GM23338 (cell line): ENCODE data around the gene BICRAL. TPM values are rescaled to one million over a fixed set of nuclear protein-coding genes. Genes with fewer than 3 reads are reported as not detected.

ENCODE experiments used
- ATAC-seq: fragments of 200-7000 bp; cut with Tn5 transposase; 3 replicates; pipeline ENCODE4 v1.9.1; 2020
- DNase-seq: peaks from one replicate; pipeline ENCODE4 v3.0.0-alpha.2; 2015; ENCODE audit warnings: low spot score
- H2AFZ ChIP-seq: fragments of 200-600 bp; sonication (generic); 2 replicates; pipeline ENCODE4 v1.8.0; 2016; ENCODE audit warnings: antibody characterized with exemption, mild to moderate bottlenecking, moderate library complexity
- H3F3A ChIP-seq: fragments of 200-600 bp; sonication (generic); replicated peaks from 2 replicates; pipeline ENCODE4 v1.8.0; 2017; ENCODE audit warnings: antibody characterized with exemption, mixed run types, low read depth
- H3K27ac ChIP-seq: fragments of 200-600 bp; sonication (generic); 2 replicates; pipeline ENCODE4 v1.6.1; 2016; ENCODE audit warnings: low read depth
- H3K27me3 ChIP-seq: fragments of 200-600 bp; sonication (generic); 2 replicates; pipeline ENCODE4 v1.8.0; 2016; ENCODE audit warnings: mild to moderate bottlenecking, mixed run types, moderate library complexity; ENCODE audit not compliant: insufficient read depth
- H3K36me3 ChIP-seq: fragments of 200-600 bp; sonication (generic); 2 replicates; pipeline ENCODE4 v1.8.0; 2016; ENCODE audit warnings: mild to moderate bottlenecking; ENCODE audit not compliant: insufficient read depth
- H3K4me1 ChIP-seq: fragments of 200-600 bp; sonication (generic); 2 replicates; pipeline ENCODE4 v1.8.0; 2016; ENCODE audit warnings: mild to moderate bottlenecking, moderate library complexity; ENCODE audit not compliant: insufficient read depth
- H3K4me2 ChIP-seq: fragments of 200-600 bp; sonication (generic); 2 replicates; pipeline ENCODE4 v1.7.1; 2017; ENCODE audit warnings: mixed run types
- H3K4me3 ChIP-seq: fragments of 200-600 bp; sonication (generic); 2 replicates; pipeline ENCODE4 v1.6.1; 2016; ENCODE audit warnings: mixed run types
- H3K79me2 ChIP-seq: fragments of 200-600 bp; sonication (generic); replicated peaks from 2 replicates; pipeline ENCODE4 v1.8.0; 2017; ENCODE audit warnings: mild to moderate bottlenecking; ENCODE audit not compliant: insufficient read depth
- H3K9me2 ChIP-seq: fragments of 200-600 bp; sonication (generic); 2 replicates; pipeline ENCODE4 v1.8.0; 2017; ENCODE audit not compliant: insufficient read depth
- H4K20me1 ChIP-seq: fragments of 200-600 bp; sonication (generic); replicated peaks from 2 replicates; pipeline ENCODE4 v1.8.0; 2017; ENCODE audit warnings: mild to moderate bottlenecking; ENCODE audit not compliant: insufficient read depth
- H3K27ac Mint-ChIP-seq: 2 replicates; pipeline ENCODE4 v1.8.0; 2020; ENCODE audit warnings: inconsistent platforms, mild to moderate bottlenecking, moderate library complexity, mixed read lengths
- H3K27me3 Mint-ChIP-seq: 3 replicates; pipeline ENCODE4 v1.8.0; 2022; ENCODE audit warnings: low read depth, mild to moderate bottlenecking, moderate library complexity, mixed read lengths, inconsistent platforms; ENCODE audit not compliant: insufficient read depth, poor library complexity
- H3K36me3 Mint-ChIP-seq: 3 replicates; pipeline ENCODE4 v1.8.0; 2021; ENCODE audit warnings: low read depth, mild to moderate bottlenecking, inconsistent platforms, moderate library complexity, mixed read lengths
- H3K4me1 Mint-ChIP-seq: 3 replicates; pipeline ENCODE4 v1.8.0; 2020; ENCODE audit warnings: mild to moderate bottlenecking, inconsistent platforms, mixed read lengths
- H3K4me3 Mint-ChIP-seq: 3 replicates; pipeline ENCODE4 v1.8.0; 2021; ENCODE audit warnings: moderate library complexity, mild to moderate bottlenecking, inconsistent platforms, mixed read lengths
- H3K9me3 Mint-ChIP-seq: 3 replicates; pipeline ENCODE4 v1.8.0; 2020; ENCODE audit warnings: moderate library complexity, mild to moderate bottlenecking, inconsistent platforms, mixed read lengths
- CREB1 ChIP-seq: fragments of 250-450 bp; sonication (Bioruptor Pico); IDR thresholded peaks from 2 replicates; pipeline ENCODE4 v1.5.0; 2020; ENCODE audit warnings: low read depth, mild to moderate bottlenecking, moderate library complexity
- EZH2 ChIP-seq: fragments of 200-600 bp; sonication (generic); IDR thresholded peaks from one replicate; pipeline ENCODE4 v1.8.0; 2017; ENCODE audit warnings: antibody characterized with exemption, mild to moderate bottlenecking, low read depth; ENCODE audit not compliant: unreplicated experiment
- EZH2phosphoT487 ChIP-seq: fragments of 200-600 bp; sonication (generic); IDR thresholded peaks from one replicate; pipeline ENCODE4 v1.8.1; 2018; ENCODE audit warnings: antibody characterized with exemption; ENCODE audit not compliant: unreplicated experiment
- NANOG ChIP-seq: IDR thresholded peaks from 2 replicates; pipeline ENCODE4 v1.6.1; 2016; ENCODE audit warnings: antibody characterized with exemption, borderline replicate concordance
- POLR2AphosphoS5 ChIP-seq: IDR thresholded peaks from 2 replicates; pipeline ENCODE4 v1.6.1; 2016; ENCODE audit warnings: antibody characterized with exemption, low read depth
- ZNF114 ChIP-seq: fragments of 250-450 bp; sonication (Bioruptor Pico); IDR thresholded peaks from 2 replicates; pipeline ENCODE4 v1.5.0; 2020; ENCODE audit warnings: mild to moderate bottlenecking, moderate library complexity
- ZNF331 ChIP-seq: fragments of 250-450 bp; sonication (Bioruptor Pico); IDR thresholded peaks from 2 replicates; pipeline ENCODE4 v1.5.0; 2020; ENCODE audit warnings: low read depth, mild to moderate bottlenecking, moderate library complexity
- polyA plus RNA-seq: library from polyadenylated mRNA; unstranded; fragments of >200 nt; fragmentation: Nextera tagmentation; extraction: Ambion mirVana; gene quantifications from 2 replicates; pipeline ENCODE4 v1.2.1, GENCODE V29; 2016
- total RNA-seq: library from RNA; depleted of rRNA; stranded (reverse); fragments of >200 nt; shearing (Covaris generic); gene quantifications from 2 replicates; pipeline ENCODE4 v1.2.3, GENCODE V29; 2014
- TF ChIP-seq, protein P1 (sequence below), 2 experiments: fragments of 200-600 bp in 1 of 2; sonication (generic) in 1 of 2; conservative IDR thresholded peaks; 2 replicates each; pipeline versions ENCODE4 v1.5.1 to v1.6.1; 2016 to 2017; ENCODE audit warnings: antibody characterized with exemption in 2 of 2, low read depth in 2 of 2, mild to moderate bottlenecking in 2 of 2, moderate library complexity in 1 of 2
- TF ChIP-seq, protein P2 (sequence below): fragments of 250-450 bp; sonication (Bioruptor Pico); IDR thresholded peaks from 2 replicates; pipeline ENCODE4 v1.5.0; 2020; ENCODE audit warnings: mild to moderate bottlenecking, moderate library complexity
- TF ChIP-seq, protein P3 (sequence below): IDR thresholded peaks from 2 replicates; pipeline ENCODE4 v1.6.1; 2016; ENCODE audit warnings: antibody characterized with exemption
- TF ChIP-seq, protein P4 (sequence below): IDR thresholded peaks from one replicate; pipeline ENCODE4 v1.6.1; 2018; ENCODE audit warnings: antibody characterized with exemption; ENCODE audit not compliant: unreplicated experiment

The BICRAL gene
- total and polyA plus RNA-seq, 2 experiments from 2014 or later, result 3.4 to 11.7 TPM

DNA sequence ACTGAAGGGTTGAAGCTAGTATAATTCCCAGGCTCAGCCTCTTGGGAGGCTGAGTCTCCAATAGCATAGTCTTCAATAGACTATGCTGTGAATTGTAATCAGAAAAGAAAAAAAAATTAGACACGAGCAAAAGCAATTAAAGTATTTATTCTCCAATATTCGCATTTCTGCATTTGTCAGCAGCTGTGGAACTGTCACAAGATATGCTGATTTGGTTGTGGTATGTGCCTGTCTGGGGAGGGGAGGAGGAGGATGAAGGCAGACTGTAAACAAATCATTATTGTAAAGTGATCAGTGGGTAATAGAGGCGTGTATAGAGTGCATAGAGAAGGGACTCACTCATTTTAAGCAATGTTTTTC, 10.1 kb upstream of the BICRAL start:
- Histone ChIP-seq H3K27me3 (no peaks in the 10 kb centered on the region), H3K79me2 (peaks cover 8% of the 10 kb centered on the region; the same call in 1 of the 2 replicates), H3K27ac (peak overlapping the region; percentile 35; the same call in 1 of the 2 replicates), H3F3A (0 out of 2 replicates have a peak, but pooled peaks cover 2% of the 10 kb centered on the region), H3K36me3 (no peaks in the 10 kb centered on the region), H3K9me2 (no peaks in the 10 kb centered on the region), H3K4me3 (peak overlapping the region; percentile 33), H3K4me1 (peaks cover 14% of the 10 kb centered on the region), H2AFZ (no peak overlapping the region), H4K20me1 (no peaks in the 10 kb centered on the region), H3K4me2 (peak overlapping the region; percentile 66)
- Mint-ChIP-seq H3K27me3 (peaks cover 17% of the 10 kb centered on the region), H3K36me3 (no peaks in the 10 kb centered on the region), H3K4me1 (peaks cover 38% of the 10 kb centered on the region), H3K4me3 (peak overlapping the region; percentile 69), H3K9me3 (no peaks in the 10 kb centered on the region), H3K27ac (peak overlapping the region; percentile 96; the same call in 1 of the 2 replicates)
- DNase-seq (no peak), ATAC-seq (peak; percentile 15; the same call in 2 of the 3 replicates)
- TF ChIP-seq, protein P1, sequence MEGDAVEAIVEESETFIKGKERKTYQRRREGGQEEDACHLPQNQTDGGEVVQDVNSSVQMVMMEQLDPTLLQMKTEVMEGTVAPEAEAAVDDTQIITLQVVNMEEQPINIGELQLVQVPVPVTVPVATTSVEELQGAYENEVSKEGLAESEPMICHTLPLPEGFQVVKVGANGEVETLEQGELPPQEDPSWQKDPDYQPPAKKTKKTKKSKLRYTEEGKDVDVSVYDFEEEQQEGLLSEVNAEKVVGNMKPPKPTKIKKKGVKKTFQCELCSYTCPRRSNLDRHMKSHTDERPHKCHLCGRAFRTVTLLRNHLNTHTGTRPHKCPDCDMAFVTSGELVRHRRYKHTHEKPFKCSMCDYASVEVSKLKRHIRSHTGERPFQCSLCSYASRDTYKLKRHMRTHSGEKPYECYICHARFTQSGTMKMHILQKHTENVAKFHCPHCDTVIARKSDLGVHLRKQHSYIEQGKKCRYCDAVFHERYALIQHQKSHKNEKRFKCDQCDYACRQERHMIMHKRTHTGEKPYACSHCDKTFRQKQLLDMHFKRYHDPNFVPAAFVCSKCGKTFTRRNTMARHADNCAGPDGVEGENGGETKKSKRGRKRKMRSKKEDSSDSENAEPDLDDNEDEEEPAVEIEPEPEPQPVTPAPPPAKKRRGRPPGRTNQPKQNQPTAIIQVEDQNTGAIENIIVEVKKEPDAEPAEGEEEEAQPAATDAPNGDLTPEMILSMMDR (conservative IDR thresholded peaks at IDR 0.05; ENCODE audit: low read depth in 2 of 2), result no peak
- TF ChIP-seq, protein P2, sequence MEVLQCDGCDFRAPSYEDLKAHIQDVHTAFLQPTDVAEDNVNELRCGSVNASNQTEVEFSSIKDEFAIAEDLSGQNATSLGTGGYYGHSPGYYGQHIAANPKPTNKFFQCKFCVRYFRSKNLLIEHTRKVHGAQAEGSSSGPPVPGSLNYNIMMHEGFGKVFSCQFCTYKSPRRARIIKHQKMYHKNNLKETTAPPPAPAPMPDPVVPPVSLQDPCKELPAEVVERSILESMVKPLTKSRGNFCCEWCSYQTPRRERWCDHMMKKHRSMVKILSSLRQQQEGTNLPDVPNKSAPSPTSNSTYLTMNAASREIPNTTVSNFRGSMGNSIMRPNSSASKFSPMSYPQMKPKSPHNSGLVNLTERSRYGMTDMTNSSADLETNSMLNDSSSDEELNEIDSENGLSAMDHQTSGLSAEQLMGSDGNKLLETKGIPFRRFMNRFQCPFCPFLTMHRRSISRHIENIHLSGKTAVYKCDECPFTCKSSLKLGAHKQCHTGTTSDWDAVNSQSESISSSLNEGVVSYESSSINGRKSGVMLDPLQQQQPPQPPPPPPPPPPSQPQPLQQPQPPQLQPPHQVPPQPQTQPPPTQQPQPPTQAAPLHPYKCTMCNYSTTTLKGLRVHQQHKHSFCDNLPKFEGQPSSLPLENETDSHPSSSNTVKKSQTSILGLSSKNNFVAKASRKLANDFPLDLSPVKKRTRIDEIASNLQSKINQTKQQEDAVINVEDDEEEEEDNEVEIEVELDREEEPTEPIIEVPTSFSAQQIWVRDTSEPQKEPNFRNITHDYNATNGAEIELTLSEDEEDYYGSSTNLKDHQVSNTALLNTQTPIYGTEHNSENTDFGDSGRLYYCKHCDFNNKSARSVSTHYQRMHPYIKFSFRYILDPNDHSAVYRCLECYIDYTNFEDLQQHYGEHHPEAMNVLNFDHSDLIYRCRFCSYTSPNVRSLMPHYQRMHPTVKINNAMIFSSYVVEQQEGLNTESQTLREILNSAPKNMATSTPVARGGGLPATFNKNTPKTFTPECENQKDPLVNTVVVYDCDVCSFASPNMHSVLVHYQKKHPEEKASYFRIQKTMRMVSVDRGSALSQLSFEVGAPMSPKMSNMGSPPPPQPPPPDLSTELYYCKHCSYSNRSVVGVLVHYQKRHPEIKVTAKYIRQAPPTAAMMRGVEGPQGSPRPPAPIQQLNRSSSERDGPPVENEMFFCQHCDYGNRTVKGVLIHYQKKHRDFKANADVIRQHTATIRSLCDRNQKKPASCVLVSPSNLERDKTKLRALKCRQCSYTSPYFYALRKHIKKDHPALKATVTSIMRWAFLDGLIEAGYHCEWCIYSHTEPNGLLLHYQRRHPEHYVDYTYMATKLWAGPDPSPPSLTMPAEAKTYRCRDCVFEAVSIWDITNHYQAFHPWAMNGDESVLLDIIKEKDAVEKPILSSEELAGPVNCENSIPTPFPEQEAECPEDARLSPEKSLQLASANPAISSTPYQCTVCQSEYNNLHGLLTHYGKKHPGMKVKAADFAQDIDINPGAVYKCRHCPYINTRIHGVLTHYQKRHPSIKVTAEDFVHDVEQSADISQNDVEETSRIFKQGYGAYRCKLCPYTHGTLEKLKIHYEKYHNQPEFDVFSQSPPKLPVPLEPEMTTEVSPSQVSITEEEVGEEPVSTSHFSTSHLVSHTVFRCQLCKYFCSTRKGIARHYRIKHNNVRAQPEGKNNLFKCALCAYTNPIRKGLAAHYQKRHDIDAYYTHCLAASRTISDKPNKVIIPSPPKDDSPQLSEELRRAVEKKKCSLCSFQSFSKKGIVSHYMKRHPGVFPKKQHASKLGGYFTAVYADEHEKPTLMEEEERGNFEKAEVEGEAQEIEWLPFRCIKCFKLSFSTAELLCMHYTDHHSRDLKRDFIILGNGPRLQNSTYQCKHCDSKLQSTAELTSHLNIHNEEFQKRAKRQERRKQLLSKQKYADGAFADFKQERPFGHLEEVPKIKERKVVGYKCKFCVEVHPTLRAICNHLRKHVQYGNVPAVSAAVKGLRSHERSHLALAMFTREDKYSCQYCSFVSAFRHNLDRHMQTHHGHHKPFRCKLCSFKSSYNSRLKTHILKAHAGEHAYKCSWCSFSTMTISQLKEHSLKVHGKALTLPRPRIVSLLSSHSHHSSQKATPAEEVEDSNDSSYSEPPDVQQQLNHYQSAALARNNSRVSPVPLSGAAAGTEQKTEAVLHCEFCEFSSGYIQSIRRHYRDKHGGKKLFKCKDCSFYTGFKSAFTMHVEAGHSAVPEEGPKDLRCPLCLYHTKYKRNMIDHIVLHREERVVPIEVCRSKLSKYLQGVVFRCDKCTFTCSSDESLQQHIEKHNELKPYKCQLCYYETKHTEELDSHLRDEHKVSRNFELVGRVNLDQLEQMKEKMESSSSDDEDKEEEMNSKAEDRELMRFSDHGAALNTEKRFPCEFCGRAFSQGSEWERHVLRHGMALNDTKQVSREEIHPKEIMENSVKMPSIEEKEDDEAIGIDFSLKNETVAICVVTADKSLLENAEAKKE, result no peak
- TF ChIP-seq NANOG (no peak), EZH2 (no peak), ZNF331 (CRISPR knock-in tag) (no peak), CREB1 (CRISPR knock-in tag) (no peak), ZNF114 (no peak), POLR2AphosphoS5 (no peak), EZH2phosphoT487 (no peak)
- TF ChIP-seq, protein P3, sequence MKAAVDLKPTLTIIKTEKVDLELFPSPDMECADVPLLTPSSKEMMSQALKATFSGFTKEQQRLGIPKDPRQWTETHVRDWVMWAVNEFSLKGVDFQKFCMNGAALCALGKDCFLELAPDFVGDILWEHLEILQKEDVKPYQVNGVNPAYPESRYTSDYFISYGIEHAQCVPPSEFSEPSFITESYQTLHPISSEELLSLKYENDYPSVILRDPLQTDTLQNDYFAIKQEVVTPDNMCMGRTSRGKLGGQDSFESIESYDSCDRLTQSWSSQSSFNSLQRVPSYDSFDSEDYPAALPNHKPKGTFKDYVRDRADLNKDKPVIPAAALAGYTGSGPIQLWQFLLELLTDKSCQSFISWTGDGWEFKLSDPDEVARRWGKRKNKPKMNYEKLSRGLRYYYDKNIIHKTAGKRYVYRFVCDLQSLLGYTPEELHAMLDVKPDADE, result no peak
- TF ChIP-seq, protein P4, sequence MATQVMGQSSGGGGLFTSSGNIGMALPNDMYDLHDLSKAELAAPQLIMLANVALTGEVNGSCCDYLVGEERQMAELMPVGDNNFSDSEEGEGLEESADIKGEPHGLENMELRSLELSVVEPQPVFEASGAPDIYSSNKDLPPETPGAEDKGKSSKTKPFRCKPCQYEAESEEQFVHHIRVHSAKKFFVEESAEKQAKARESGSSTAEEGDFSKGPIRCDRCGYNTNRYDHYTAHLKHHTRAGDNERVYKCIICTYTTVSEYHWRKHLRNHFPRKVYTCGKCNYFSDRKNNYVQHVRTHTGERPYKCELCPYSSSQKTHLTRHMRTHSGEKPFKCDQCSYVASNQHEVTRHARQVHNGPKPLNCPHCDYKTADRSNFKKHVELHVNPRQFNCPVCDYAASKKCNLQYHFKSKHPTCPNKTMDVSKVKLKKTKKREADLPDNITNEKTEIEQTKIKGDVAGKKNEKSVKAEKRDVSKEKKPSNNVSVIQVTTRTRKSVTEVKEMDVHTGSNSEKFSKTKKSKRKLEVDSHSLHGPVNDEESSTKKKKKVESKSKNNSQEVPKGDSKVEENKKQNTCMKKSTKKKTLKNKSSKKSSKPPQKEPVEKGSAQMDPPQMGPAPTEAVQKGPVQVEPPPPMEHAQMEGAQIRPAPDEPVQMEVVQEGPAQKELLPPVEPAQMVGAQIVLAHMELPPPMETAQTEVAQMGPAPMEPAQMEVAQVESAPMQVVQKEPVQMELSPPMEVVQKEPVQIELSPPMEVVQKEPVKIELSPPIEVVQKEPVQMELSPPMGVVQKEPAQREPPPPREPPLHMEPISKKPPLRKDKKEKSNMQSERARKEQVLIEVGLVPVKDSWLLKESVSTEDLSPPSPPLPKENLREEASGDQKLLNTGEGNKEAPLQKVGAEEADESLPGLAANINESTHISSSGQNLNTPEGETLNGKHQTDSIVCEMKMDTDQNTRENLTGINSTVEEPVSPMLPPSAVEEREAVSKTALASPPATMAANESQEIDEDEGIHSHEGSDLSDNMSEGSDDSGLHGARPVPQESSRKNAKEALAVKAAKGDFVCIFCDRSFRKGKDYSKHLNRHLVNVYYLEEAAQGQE, result no peak
